ENCODE data around the gene CHCHD6. TPM values are rescaled to one million over a fixed set of nuclear protein-coding genes. Genes with fewer than 3 reads are reported as not detected.

The CHCHD6 gene
- total and polyA plus RNA-seq, 4 donors, result 12.1 to 22.6 (median 17.5) TPM

GRCh38 chr3:126995926-126996512 is 292.0 kb downstream of the CHCHD6 start:
- DNase-seq, result no peak
- no peak for ATAC-seq (ENCODE audit: insufficient read depth, low FRiP score)
- Histone ChIP-seq H3K36me3 (ENCODE audit: control insufficient read depth in 4 of 4, insufficient read depth in 4 of 4, low read length in 4 of 4) (peaks cover 0 to 15% (median 1%) of the 10 kb centered on the region in 4 donors), H3K27ac (ENCODE audit: low read depth in 1 of 2, low read length in 1 of 2) (no peak overlapping the region), H3K9ac (ENCODE audit: insufficient read depth in 1 of 2, low read length in 2 of 2) (no peak overlapping the region), H3K4me3 (no peak overlapping the region), H3K9me3 (ENCODE audit: control insufficient read depth in 4 of 4, insufficient read depth in 3 of 4, low read length in 3 of 4) (no peaks in the 10 kb centered on the region), H3K4me1 (ENCODE audit: control insufficient read depth in 5 of 5, insufficient read depth in 5 of 5, low read length in 5 of 5) (peaks cover 2 to 35% (median 8%) of the 10 kb centered on the region in 5 donors), H3K27me3 (ENCODE audit: control insufficient read depth in 3 of 3, insufficient read depth in 3 of 3, low read length in 2 of 3) (no peaks in the 10 kb centered on the region)
- WGBS, 2 donors, result 92 to 95% methylated on average over 11 of the region's 11 CpGs
- no peak for TF ChIP-seq CTCF (IDR thresholded peaks at IDR 0.05; ENCODE audit: control extremely low read depth, extremely low read depth)

- no peaks in the 10 kb centered on the region for H3K9me3 ChIP-seq (ENCODE audit: control insufficient read depth in 4 of 4, insufficient read depth in 3 of 4, low read length in 3 of 4)
- WGBS, 2 donors, result 93 to 97% methylated on average over 7 of the region's 7 CpGs
Observed at GRCh38 chr3:126996905-126997304, 292.9 kb downstream of the CHCHD6 start.

GRCh38 chr3:126997455-126998038 is 293.5 kb downstream of the CHCHD6 start:
- WGBS, 2 donors, result 88 to 92% methylated on average over 19 of the region's 19 CpGs

More at GRCh38 chr3:126996905-126997304, 292.9 kb downstream of the CHCHD6 start:
- DNase-seq, result no peak
- Histone ChIP-seq H3K9ac (ENCODE audit: insufficient read depth in 1 of 2, low read length in 2 of 2) (no peak overlapping the region), H3K27ac (ENCODE audit: low read depth in 1 of 2, low read length in 1 of 2) (no peak overlapping the region), H3K36me3 (ENCODE audit: control insufficient read depth in 4 of 4, insufficient read depth in 4 of 4, low read length in 4 of 4) (peaks cover 0 to 9% (median 1%) of the 10 kb centered on the region in 4 donors), H3K4me1 (ENCODE audit: control insufficient read depth in 5 of 5, insufficient read depth in 5 of 5, low read length in 5 of 5) (peaks cover 2 to 40% (median 8%) of the 10 kb centered on the region in 5 donors), H3K27me3 (ENCODE audit: control insufficient read depth in 3 of 3, insufficient read depth in 3 of 3, low read length in 2 of 3) (no peaks in the 10 kb centered on the region), H3K4me3 (no peak overlapping the region)
- ATAC-seq (ENCODE audit: insufficient read depth, low FRiP score), result no peak
- TF ChIP-seq CTCF (IDR thresholded peaks at IDR 0.05; ENCODE audit: control extremely low read depth, extremely low read depth), result no peak

More at GRCh38 chr3:126997455-126998038, 293.5 kb downstream of the CHCHD6 start:
- Histone ChIP-seq H3K4me3 (no peak overlapping the region), H3K27me3 (ENCODE audit: control insufficient read depth in 3 of 3, insufficient read depth in 3 of 3, low read length in 2 of 3) (no peaks in the 10 kb centered on the region), H3K9me3 (ENCODE audit: control insufficient read depth in 4 of 4, insufficient read depth in 3 of 4, low read length in 3 of 4) (no peaks in the 10 kb centered on the region), H3K4me1 (ENCODE audit: control insufficient read depth in 5 of 5, insufficient read depth in 5 of 5, low read length in 5 of 5) (peaks cover 4 to 46% (median 8%) of the 10 kb centered on the region in 5 donors), H3K36me3 (ENCODE audit: control insufficient read depth in 4 of 4, insufficient read depth in 4 of 4, low read length in 4 of 4) (peaks cover 0 to 7% (median 1%) of the 10 kb centered on the region in 4 donors), H3K27ac (ENCODE audit: low read depth in 1 of 2, low read length in 1 of 2) (no peak overlapping the region), H3K9ac (ENCODE audit: insufficient read depth in 1 of 2, low read length in 2 of 2) (no peak overlapping the region)
- ATAC-seq (ENCODE audit: insufficient read depth, low FRiP score), result no peak
- DNase-seq, result no peak
- TF ChIP-seq CTCF (IDR thresholded peaks at IDR 0.05; ENCODE audit: control extremely low read depth, extremely low read depth), result no peak
